Mammary epithelial cell (primary cell): ENCODE data around the gene CAGE1.

Experiments
- CTCF ChIP-seq, 2 donors: IDR thresholded peaks in 1 of 2; conservative IDR thresholded peaks in 1 of 2; 2 replicates each; pipeline ENCODE4 v1.5.1; 2011 to 2012; ENCODE audit warnings: inconsistent platforms in 2 of 2, low read length in 2 of 2, mild to moderate bottlenecking in 2 of 2, control low read depth in 1 of 2, low read depth in 1 of 2; ENCODE audit not compliant: insufficient read depth in 1 of 2; ENCODE audit errors: extremely low read depth in 1 of 2
- EZH2 ChIP-seq: IDR thresholded peaks from 2 replicates; pipeline ENCODE4 v1.6.1; 2012; ENCODE audit warnings: low read length, inconsistent platforms, borderline replicate concordance

GRCh38 chr6:7406743-7407142 is 17.2 kb upstream of the CAGE1 start:
- no peak for TF ChIP-seq CTCF (conservative IDR thresholded peaks at IDR 0.05 in 1 of 2, IDR thresholded peaks at IDR 0.05 in 1 of 2; ENCODE audit: extremely low read depth in 1 of 2, insufficient read depth in 1 of 2, low read depth in 1 of 2, low read length in 2 of 2)
- no peak for TF ChIP-seq EZH2
